Measurements from ENCODE around the gene KATNB1. TPM values are rescaled to one million over a fixed set of nuclear protein-coding genes. Genes with fewer than 3 reads are reported as not detected.
"Not testable (repeated sequence)": the region's sequence is repeated elsewhere in the genome, so short reads cannot be mapped to it uniquely, and the experiment has no call there.

Gene KATNB1
- total and polyA plus RNA-seq, 9 donors, result 32.7 to 63.2 (median 43.1) TPM

DNA sequence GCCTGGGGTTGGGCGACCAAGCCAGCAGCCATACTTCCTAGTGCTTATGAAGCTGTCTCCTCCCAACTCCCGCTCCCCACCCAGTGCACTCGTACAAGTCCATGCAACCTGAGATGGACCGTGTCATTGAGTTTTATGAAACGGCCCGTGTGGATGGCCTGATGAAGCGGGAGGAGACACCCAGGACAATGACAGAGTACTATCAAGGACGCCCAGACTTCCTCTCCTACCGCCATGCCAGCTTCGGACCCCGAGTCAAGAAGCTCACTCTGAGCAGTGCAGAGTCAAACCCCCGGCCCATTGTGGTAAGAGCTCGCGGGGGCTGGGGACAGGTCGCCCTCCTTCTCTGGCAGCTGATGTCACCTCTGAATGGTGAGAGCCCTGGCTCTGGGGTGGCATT lies 11.0 kb upstream of the KATNB1 start:
- Histone ChIP-seq H3K27ac (ENCODE audit: low read length) (no peak overlapping the region), H3K4me1 (ENCODE audit: control insufficient read depth, insufficient read depth, low read length) (no peaks in the 10 kb centered on the region), H3K36me3 (ENCODE audit: control insufficient read depth, insufficient read depth, low read length) (no peaks in the 10 kb centered on the region), H3K4me3 (ENCODE audit: low read length) (no peak overlapping the region), H3K27me3 (ENCODE audit: control insufficient read depth, insufficient read depth, low read length) (no peaks in the 10 kb centered on the region), H3K9me3 (replicated peaks; ENCODE audit: control insufficient read depth, low read depth, low read length) (no peaks in the 10 kb centered on the region)
- WGBS (ENCODE audit: insufficient coverage), result 65% methylated on average over 7 of the region's 15 CpGs
- no peak for DNase-seq

DNA sequence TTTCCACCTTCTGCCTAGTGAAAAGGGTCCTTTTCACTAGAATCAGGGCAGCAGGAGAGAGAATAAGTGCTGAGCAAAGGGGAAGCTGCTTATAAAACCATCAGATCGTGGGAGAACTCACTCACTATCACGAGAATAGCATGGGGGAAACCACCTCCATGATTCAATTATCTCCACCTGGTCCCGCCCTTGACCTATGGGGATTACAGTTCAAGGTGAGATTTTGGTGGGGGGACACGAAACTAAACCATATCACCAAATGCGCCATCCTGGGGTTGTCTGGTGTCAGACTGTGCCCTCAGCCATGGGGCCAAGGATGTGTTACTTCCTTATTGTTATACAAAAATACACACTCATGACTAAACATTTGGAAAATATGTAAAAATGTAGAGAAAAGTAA lies 10.4 kb upstream of the KATNB1 start:
- Histone ChIP-seq H3K4me1 (ENCODE audit: control insufficient read depth, insufficient read depth, low read length) (no peaks in the 10 kb centered on the region), H3K27ac (ENCODE audit: low read length) (no peak overlapping the region), H3K9me3 (replicated peaks; ENCODE audit: control insufficient read depth, low read depth, low read length) (no peaks in the 10 kb centered on the region), H3K36me3 (ENCODE audit: control insufficient read depth, insufficient read depth, low read length) (no peaks in the 10 kb centered on the region), H3K4me3 (ENCODE audit: low read length) (no peak overlapping the region), H3K27me3 (ENCODE audit: control insufficient read depth, insufficient read depth, low read length) (no peaks in the 10 kb centered on the region)
- no CpG with 5 or more reads among the region's 5 CpGs for WGBS (ENCODE audit: insufficient coverage)
- no peak for DNase-seq

DNA sequence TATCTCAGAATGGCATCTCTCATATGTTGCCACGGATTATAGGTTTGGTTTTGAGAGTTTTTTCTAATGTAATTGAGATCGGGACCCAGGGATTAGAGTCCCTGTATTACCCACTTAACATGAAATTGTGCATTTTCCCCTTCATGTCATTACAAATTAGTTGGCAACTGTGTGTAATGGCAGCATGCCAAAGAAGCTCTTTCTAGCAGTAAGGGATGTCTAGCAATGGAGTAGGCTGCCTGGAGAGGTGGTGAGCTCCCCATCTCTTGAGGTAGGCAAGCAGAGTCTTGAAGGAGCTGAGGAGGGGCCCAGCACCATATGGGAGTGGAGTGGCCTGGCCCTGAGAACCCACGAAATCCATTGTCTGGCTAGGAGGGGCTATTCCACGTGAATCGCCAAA lies 10.0 kb upstream of the KATNB1 start:
- WGBS (ENCODE audit: insufficient coverage), result 91% methylated on average over 3 of the region's 5 CpGs
- no peaks in the 10 kb centered on the region for H3K9me3 ChIP-seq (replicated peaks; ENCODE audit: control insufficient read depth, low read depth, low read length)
- no peaks in the 10 kb centered on the region for H3K4me1 ChIP-seq (ENCODE audit: control insufficient read depth, insufficient read depth, low read length)
- H3K27ac ChIP-seq (ENCODE audit: low read length), result no peak overlapping the region
- H3K36me3 ChIP-seq (ENCODE audit: control insufficient read depth, insufficient read depth, low read length), result no peaks in the 10 kb centered on the region
- H3K27me3 ChIP-seq (ENCODE audit: control insufficient read depth, insufficient read depth, low read length), result no peaks in the 10 kb centered on the region
- H3K4me3 ChIP-seq (ENCODE audit: low read length), result no peak overlapping the region
- no peak for DNase-seq

DNA sequence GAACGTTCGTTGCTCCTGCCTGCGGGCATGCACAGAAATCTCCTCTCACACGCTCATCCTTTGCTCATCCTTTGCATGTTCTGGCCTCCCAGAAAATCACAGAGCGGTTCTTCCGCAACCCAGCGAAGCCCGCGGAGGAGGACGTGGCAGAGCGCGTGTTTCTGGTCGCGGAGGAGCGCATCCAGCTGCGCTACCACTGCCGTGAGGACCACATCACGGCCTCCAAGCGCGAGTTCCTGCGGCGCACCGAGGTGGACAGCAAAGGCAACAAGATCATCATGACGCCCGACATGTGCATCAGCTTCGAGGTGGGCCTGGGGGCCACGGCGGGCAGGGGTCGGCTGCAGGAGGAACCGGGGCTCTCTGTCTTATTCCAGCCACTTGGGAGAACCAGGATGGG lies 9.6 kb upstream of the KATNB1 start:
- Histone ChIP-seq H3K27ac (ENCODE audit: low read length) (no peak overlapping the region), H3K9me3 (replicated peaks; ENCODE audit: control insufficient read depth, low read depth, low read length) (no peaks in the 10 kb centered on the region), H3K36me3 (ENCODE audit: control insufficient read depth, insufficient read depth, low read length) (no peaks in the 10 kb centered on the region), H3K27me3 (ENCODE audit: control insufficient read depth, insufficient read depth, low read length) (no peaks in the 10 kb centered on the region), H3K4me1 (ENCODE audit: control insufficient read depth, insufficient read depth, low read length) (no peaks in the 10 kb centered on the region), H3K4me3 (ENCODE audit: low read length) (no peak overlapping the region)
- DNase-seq, result no peak
- 91% methylated on average over 30 of the region's 30 CpGs for WGBS (ENCODE audit: insufficient coverage)

DNA sequence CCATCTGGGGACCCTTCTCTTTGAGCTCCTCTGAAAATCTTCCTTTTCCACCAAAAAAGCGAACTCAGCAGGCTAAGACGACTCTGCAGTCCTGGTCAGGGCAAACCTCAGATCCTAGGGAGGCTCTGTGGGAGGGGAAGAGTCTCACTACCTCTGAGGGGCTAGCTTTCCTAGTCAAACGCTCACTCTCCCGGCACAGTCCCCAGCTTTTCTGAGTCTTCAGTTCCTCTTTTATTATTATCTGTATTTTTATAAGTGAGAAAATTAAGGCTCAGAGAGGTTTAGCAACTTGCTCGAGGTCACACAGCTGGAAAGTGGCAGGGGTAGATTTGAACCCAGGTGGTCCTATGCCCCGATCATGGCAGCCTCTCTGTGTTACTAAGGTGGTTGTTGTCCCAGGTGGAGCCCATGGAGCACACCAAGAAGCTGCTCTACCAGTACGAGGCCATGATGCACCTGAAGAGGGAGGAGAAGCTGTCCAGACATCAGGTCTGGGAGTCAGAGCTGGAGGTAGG lies 9.1 kb upstream of the KATNB1 start:
- Histone ChIP-seq H3K4me1 (ENCODE audit: control insufficient read depth, insufficient read depth, low read length) (no peaks in the 10 kb centered on the region), H3K4me3 (ENCODE audit: low read length) (no peak overlapping the region), H3K36me3 (ENCODE audit: control insufficient read depth, insufficient read depth, low read length) (no peaks in the 10 kb centered on the region), H3K9me3 (replicated peaks; ENCODE audit: control insufficient read depth, low read depth, low read length) (no peaks in the 10 kb centered on the region), H3K27me3 (ENCODE audit: control insufficient read depth, insufficient read depth, low read length) (no peaks in the 10 kb centered on the region), H3K27ac (ENCODE audit: low read length) (no peak overlapping the region)
- DNase-seq, result no peak
- 79% methylated on average over 3 of the region's 7 CpGs for WGBS (ENCODE audit: insufficient coverage)

DNA sequence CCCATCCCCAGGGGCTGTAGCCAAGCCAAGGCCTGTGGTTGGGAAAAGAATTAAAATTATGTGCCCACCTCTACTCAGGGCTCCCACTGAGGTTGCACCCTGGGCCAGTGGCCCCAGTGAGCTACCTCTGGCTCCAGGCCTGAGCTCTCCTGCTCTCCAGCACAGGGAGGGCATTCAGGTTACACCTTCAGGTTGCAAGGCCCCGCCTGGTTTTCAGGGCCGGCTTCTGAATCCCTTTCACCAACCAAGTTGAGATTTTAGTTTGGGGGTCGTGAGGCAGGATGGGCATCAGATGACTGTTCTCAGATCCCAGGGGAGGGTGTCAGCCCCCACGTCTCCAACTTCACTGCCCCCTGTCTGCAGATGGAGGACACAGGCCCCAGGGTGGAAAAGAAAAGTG lies 8.0 kb upstream of the KATNB1 start:
- DNase-seq, result no peak
- Histone ChIP-seq H3K27ac (ENCODE audit: low read length) (no peak overlapping the region), H3K4me1 (ENCODE audit: control insufficient read depth, insufficient read depth, low read length) (no peaks in the 10 kb centered on the region), H3K4me3 (ENCODE audit: low read length) (no peak overlapping the region), H3K27me3 (ENCODE audit: control insufficient read depth, insufficient read depth, low read length) (no peaks in the 10 kb centered on the region), H3K36me3 (ENCODE audit: control insufficient read depth, insufficient read depth, low read length) (no peaks in the 10 kb centered on the region), H3K9me3 (replicated peaks; ENCODE audit: control insufficient read depth, low read depth, low read length) (no peaks in the 10 kb centered on the region)
- WGBS (ENCODE audit: insufficient coverage), result no CpG with 5 or more reads among the region's 4 CpGs

DNA sequence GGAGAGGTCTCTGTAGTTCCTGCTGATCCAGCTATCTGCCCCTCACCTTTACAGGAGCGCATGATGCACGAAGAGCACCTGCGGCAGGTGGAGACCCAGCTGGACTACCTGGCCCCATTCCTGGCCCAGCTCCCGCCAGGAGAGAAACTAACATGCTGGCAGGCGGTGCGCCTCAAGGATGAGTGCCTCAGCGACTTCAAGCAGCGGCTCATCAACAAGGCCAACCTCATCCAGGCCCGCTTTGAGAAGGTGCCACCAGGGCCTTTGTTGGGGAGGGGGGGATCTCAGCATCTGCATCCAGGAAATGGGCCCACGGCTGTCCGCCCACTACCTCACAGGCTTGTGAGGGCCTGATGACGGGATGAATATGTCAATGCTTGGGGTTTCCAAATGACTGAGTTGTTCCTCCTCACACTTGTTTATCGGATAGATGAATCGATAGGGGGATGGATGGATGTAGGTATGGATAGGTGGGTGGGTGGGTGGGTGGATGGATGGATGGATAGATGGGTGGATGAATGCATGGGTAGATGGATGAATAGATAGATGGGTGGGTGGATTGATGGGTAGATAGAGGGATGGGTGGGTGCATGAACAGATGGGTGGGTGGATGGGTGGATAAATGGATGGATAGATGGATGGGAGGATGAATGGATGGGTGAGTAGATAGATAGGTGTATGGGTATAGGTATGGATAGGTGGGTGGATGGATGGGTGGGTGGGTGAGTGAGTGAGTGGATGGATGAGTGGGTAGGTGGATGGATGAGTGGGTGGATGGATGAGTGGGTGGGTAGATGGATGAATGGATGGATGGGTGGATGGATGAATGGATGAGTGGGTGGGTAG lies 7.0 kb upstream of the KATNB1 start:
- Histone ChIP-seq H3K4me1 (ENCODE audit: control insufficient read depth, insufficient read depth, low read length) (no peaks in the 10 kb centered on the region), H3K4me3 (ENCODE audit: low read length) (no peak overlapping the region), H3K27me3 (ENCODE audit: control insufficient read depth, insufficient read depth, low read length) (no peaks in the 10 kb centered on the region), H3K36me3 (ENCODE audit: control insufficient read depth, insufficient read depth, low read length) (no peaks in the 10 kb centered on the region), H3K27ac (ENCODE audit: low read length) (no peak overlapping the region), H3K9me3 (replicated peaks; ENCODE audit: control insufficient read depth, low read depth, low read length) (no peaks in the 10 kb centered on the region)
- WGBS (ENCODE audit: insufficient coverage), result 96% methylated on average over 12 of the region's 14 CpGs
- no peak for DNase-seq

DNA sequence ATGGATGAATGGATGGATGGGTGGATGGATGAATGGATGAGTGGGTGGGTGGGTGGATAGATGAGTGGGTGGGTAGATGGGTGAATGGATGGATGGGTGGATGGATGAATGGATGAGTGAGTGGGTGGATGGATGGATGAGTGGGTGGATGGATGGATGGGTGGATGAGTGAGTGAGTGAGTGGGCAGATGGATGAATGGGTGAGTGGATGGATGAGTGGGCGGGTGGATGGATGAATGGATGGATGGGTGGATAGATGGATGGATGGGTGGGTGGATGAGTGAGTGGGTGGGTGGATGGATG lies 6.4 kb upstream of the KATNB1 start:
- Histone ChIP-seq H3K4me1 (ENCODE audit: control insufficient read depth, insufficient read depth, low read length) (no peaks in the 10 kb centered on the region), H3K27ac (ENCODE audit: low read length) (no peak overlapping the region), H3K4me3 (ENCODE audit: low read length) (no peak overlapping the region), H3K27me3 (ENCODE audit: control insufficient read depth, insufficient read depth, low read length) (no peaks in the 10 kb centered on the region), H3K9me3 (replicated peaks; ENCODE audit: control insufficient read depth, low read depth, low read length) (no peaks in the 10 kb centered on the region), H3K36me3 (ENCODE audit: control insufficient read depth, insufficient read depth, low read length) (no peaks in the 10 kb centered on the region)
- 100% methylated on average over 1 of the region's 1 CpG for WGBS (ENCODE audit: insufficient coverage)
- no peak for DNase-seq

DNA sequence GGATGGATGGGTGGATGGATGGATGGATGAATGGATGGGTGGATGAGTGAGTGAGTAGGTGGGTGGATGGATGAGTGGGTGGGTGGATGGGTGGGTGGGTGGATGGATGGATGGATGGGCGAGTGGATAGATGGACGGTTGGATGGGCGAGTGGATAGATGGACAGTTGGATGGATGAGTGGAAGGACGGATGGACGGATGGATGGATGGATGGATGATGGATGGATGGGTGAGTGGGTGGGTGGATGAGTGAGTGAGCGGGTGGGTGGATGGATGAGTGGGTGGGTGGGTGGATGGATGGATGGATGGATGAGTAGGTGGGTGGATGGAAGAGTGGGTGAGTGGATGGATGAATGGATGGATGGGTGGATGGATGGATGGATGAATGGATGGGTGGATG lies 5.7 kb upstream of the KATNB1 start:
- H3K27me3 ChIP-seq (ENCODE audit: control insufficient read depth, insufficient read depth, low read length); H3K27ac ChIP-seq (ENCODE audit: low read length); H3K36me3 ChIP-seq (ENCODE audit: control insufficient read depth, insufficient read depth, low read length); H3K4me1 ChIP-seq (ENCODE audit: control insufficient read depth, insufficient read depth, low read length); DNase-seq; H3K9me3 ChIP-seq (replicated peaks; ENCODE audit: control insufficient read depth, low read depth, low read length); H3K4me3 ChIP-seq (ENCODE audit: low read length): not testable (repeated sequence)
- WGBS (ENCODE audit: insufficient coverage), result 88% methylated on average over 6 of the region's 6 CpGs

DNA sequence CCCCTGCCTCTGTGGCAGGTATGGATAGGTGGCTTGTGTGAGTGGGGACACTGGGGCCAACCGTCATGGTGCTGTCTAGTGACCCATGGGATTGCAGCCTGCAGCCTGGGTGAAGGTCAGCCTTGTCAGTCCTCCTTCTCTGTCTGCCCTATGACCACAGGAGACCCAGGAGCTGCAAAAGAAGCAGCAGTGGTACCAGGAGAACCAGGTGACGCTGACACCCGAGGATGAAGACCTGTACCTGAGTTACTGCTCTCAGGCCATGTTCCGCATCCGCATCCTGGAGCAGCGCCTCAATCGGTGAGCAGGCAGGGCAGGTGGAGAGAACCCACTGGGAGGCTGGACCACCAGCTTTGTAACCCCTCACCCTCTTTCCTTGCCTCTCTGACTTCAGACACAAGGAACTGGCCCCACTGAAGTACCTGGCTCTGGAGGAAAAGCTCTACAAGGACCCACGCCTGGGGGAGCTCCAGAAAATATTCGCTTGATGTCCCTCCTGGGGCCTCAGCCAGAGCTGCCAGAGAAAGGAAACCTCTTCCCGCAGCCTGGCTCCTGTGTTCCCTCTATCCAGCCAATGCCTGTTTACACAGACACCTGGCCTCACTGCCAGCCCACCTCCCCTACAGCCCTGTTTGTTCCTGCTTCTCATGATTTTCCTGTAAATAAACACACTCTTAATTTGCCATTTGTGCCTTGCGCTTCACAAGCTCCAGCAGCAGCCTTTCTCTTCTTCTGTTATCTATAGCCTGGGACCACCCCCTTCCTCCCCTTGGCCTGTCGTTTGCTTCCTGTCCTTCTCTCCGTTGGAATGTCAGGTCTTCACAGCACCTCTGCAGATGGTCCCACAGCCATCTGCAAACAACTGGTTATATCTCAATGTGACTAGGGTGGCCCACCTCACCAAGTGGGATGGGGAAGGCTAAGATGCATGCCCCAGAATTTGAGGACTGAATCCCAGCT lies 4.5 kb upstream of the KATNB1 start:
- WGBS (ENCODE audit: insufficient coverage), result 64% methylated on average over 11 of the region's 13 CpGs
- Histone ChIP-seq H3K27me3 (ENCODE audit: control insufficient read depth, insufficient read depth, low read length) (no peaks in the 10 kb centered on the region), H3K27ac (ENCODE audit: low read length) (no peak overlapping the region), H3K4me1 (ENCODE audit: control insufficient read depth, insufficient read depth, low read length) (peaks cover 9% of the 10 kb centered on the region), H3K4me3 (ENCODE audit: low read length) (no peak overlapping the region), H3K36me3 (ENCODE audit: control insufficient read depth, insufficient read depth, low read length) (no peaks in the 10 kb centered on the region), H3K9me3 (replicated peaks; ENCODE audit: control insufficient read depth, low read depth, low read length) (no peaks in the 10 kb centered on the region)
- DNase-seq, result no peak

Data from muscle of leg (tissue), 11 donors.